Progenitor cell of endocrine pancreas (in vitro differentiated cells): ENCODE measurements around the gene KHDRBS1. TPM values are rescaled to one million over a fixed set of nuclear protein-coding genes. Genes with fewer than 3 reads are reported as not detected.

ENCODE experiments used
- DNase-seq: peaks from one replicate; pipeline ENCODE4 v3.0.0; 2021; ENCODE audit warnings: low spot score; ENCODE audit not compliant: unreplicated experiment
- H3K27ac Mint-ChIP-seq: 2 replicates; pipeline ENCODE4 v1.8.0; 2021; ENCODE audit warnings: mild to moderate bottlenecking, moderate library complexity, mixed read lengths
- H3K27me3 Mint-ChIP-seq: 2 replicates; pipeline ENCODE4 v1.8.0; 2021; ENCODE audit warnings: mixed read lengths
- H3K36me3 Mint-ChIP-seq: 2 replicates; pipeline ENCODE4 v1.8.0; 2022; ENCODE audit warnings: mixed read lengths; ENCODE audit not compliant: insufficient read depth
- H3K4me1 Mint-ChIP-seq: 2 replicates; pipeline ENCODE4 v1.8.0; 2021; ENCODE audit warnings: low read depth, mixed read lengths
- H3K4me3 Mint-ChIP-seq: 2 replicates; pipeline ENCODE4 v1.8.0; 2021; ENCODE audit warnings: low read depth, mild to moderate bottlenecking, moderate library complexity, mixed read lengths
- H3K9me3 Mint-ChIP-seq: 2 replicates; pipeline ENCODE4 v1.8.0; 2021; ENCODE audit warnings: low read depth, mixed read lengths
- CTCF ChIP-seq: fragments of 200-600 bp; sonication (generic); IDR thresholded peaks from one replicate; pipeline ENCODE4 v1.5.0; 2021; ENCODE audit warnings: antibody characterized with exemption, mild to moderate bottlenecking; ENCODE audit not compliant: unreplicated experiment
- microRNA-seq: library from miRNA; unstranded; fragments of <30 nt; microRNA quantifications from one replicate; pipeline ENCODE4 v1.1.0, GENCODE V29; 2020; ENCODE audit warnings: borderline number of aligned reads; ENCODE audit not compliant: unreplicated experiment
- total RNA-seq: library from RNA; stranded (reverse); gene quantifications from 2 replicates; pipeline ENCODE4 v1.2.1, GENCODE V29; 2021

Gene KHDRBS1
- total RNA-seq, 1 donor from 2014 or later, result 235 TPM

- no peak for TF ChIP-seq CTCF
- no peak overlapping the region for H3K27ac Mint-ChIP-seq
- no peak overlapping the region for H3K4me3 Mint-ChIP-seq
- H3K27me3 Mint-ChIP-seq, result no peaks in the 10 kb centered on the region
- H3K4me1 Mint-ChIP-seq, result no peaks in the 10 kb centered on the region
- peaks cover 11% of the 10 kb centered on the region for H3K36me3 Mint-ChIP-seq
- H3K9me3 Mint-ChIP-seq, result no peaks in the 10 kb centered on the region
- no peak for DNase-seq
Observed at GRCh38 chr1:32091176-32091575, 77.5 kb downstream of the KHDRBS1 start.

GRCh38 chr1:32091591-32091990 is 77.9 kb downstream of the KHDRBS1 start:
- Mint-ChIP-seq H3K27ac (no peak overlapping the region), H3K27me3 (no peaks in the 10 kb centered on the region), H3K4me3 (no peak overlapping the region), H3K4me1 (no peaks in the 10 kb centered on the region), H3K36me3 (peaks cover 9% of the 10 kb centered on the region), H3K9me3 (no peaks in the 10 kb centered on the region)
- no peak for TF ChIP-seq CTCF
- DNase-seq, result no peak

Small RNAs within 50 kb of the gene (microRNA-seq; reads per million reads assigned to microRNA genes)
- not detected for gene MIR5585

Other genes starting within 250 kb of the KHDRBS1 start
- gene ADGRB2, start 249.5 kb upstream of the KHDRBS1 start, total RNA-seq, result 4.6 and 5.5 TPM in 2 replicates
- gene SPOCD1, start 197.8 kb upstream of the KHDRBS1 start, total RNA-seq, result 0.36 and 0.91 TPM in 2 replicates
- 157 and 161 TPM in 2 replicates for gene PTP4A2, start 75.5 kb upstream of the KHDRBS1 start, total RNA-seq
- 20.3 and 23.7 TPM in 2 replicates for gene TMEM39B, start 59.1 kb downstream of the KHDRBS1 start, total RNA-seq
- 67.0 and 68.4 TPM in 2 replicates for gene KPNA6, start 94.2 kb downstream of the KHDRBS1 start, total RNA-seq
- gene TXLNA, start 165.8 kb downstream of the KHDRBS1 start, total RNA-seq, result 55.2 and 55.6 TPM in 2 replicates
- 15.5 and 16.5 TPM in 2 replicates for gene CCDC28B, start 186.7 kb downstream of the KHDRBS1 start, total RNA-seq
- 5.1 and 5.6 TPM in 2 replicates for gene IQCC, start 191.8 kb downstream of the KHDRBS1 start, total RNA-seq
- gene DCDC2B, start 195.2 kb downstream of the KHDRBS1 start, total RNA-seq, result not detected in 2 replicates
- 43.2 and 49.2 TPM in 2 replicates for gene TMEM234, start 208.5 kb downstream of the KHDRBS1 start, total RNA-seq
- gene EIF3I, start 208.5 kb downstream of the KHDRBS1 start, total RNA-seq, result 143 and 145 TPM in 2 replicates
- gene FAM167B, start 233.4 kb downstream of the KHDRBS1 start, total RNA-seq, result 3.8 and 4.4 TPM in 2 replicates
- 0.77 and 1.2 TPM in 2 replicates for gene LCK, start 237.4 kb downstream of the KHDRBS1 start, total RNA-seq